Measurements from ENCODE around the gene AHI1.

The AHI1 gene

GRCh38 chr6:135323979-135324378, 173.6 kb downstream of the AHI1 start:
- DNase-seq, result peak; percentile 82

GRCh38 chr6:135323202-135323668, 174.3 kb downstream of the AHI1 start:
- DNase-seq, result peak; percentile 100

- DNase-seq, result no peak
Measured at GRCh38 chr6:135322427-135323201, 174.9 kb downstream of the AHI1 start.

- peak; percentile 96 for DNase-seq
Measured at GRCh38 chr6:135320721-135321621, 176.6 kb downstream of the AHI1 start.

GRCh38 chr6:135319819-135320218, 177.7 kb downstream of the AHI1 start:
- DNase-seq, result peak; percentile 41

- no peak for DNase-seq
Measured at GRCh38 chr6:135318738-135319469, 178.6 kb downstream of the AHI1 start.

GRCh38 chr6:135314543-135314942, 183.0 kb downstream of the AHI1 start:
- DNase-seq, result no peak

- no peak for DNase-seq
Measured at GRCh38 chr6:135311446-135312200, 185.9 kb downstream of the AHI1 start.

GRCh38 chr6:135310291-135310690, 187.2 kb downstream of the AHI1 start:
- peak; percentile 86 for DNase-seq

- peak; percentile 97 for DNase-seq
Measured at GRCh38 chr6:135306740-135307420, 190.7 kb downstream of the AHI1 start.

GRCh38 chr6:135306166-135306565, 191.4 kb downstream of the AHI1 start:
- DNase-seq, result peak; percentile 72

GRCh38 chr6:135305684-135306083, 191.9 kb downstream of the AHI1 start:
- DNase-seq, result peak; percentile 50

GRCh38 chr6:135304883-135305282, 192.7 kb downstream of the AHI1 start:
- DNase-seq, result no peak

GRCh38 chr6:135301304-135301703, 196.2 kb downstream of the AHI1 start:
- DNase-seq, result peak; percentile 32

- no peak for DNase-seq
Measured at GRCh38 chr6:135300576-135300975, 197.0 kb downstream of the AHI1 start.

GRCh38 chr6:135299256-135299655, 198.3 kb downstream of the AHI1 start:
- peak; percentile 54 for DNase-seq

GRCh38 chr6:135298455-135298854, 199.1 kb downstream of the AHI1 start:
- DNase-seq, result no peak

GRCh38 chr6:135296715-135297114, 200.8 kb downstream of the AHI1 start:
- DNase-seq, result no peak

GRCh38 chr6:135295085-135295484, 202.5 kb downstream of the AHI1 start:
- no peak for DNase-seq

- DNase-seq, result peak; percentile 76
Measured at GRCh38 chr6:135291288-135292076, 206.1 kb downstream of the AHI1 start.

- no peak for DNase-seq
Measured at GRCh38 chr6:135289816-135290215, 207.7 kb downstream of the AHI1 start.

All from OCI-M1 (cell line).